Neural progenitor cell (in vitro differentiated cells): ENCODE data around the gene DDX17.

Source experiments
- CTCF ChIP-seq: fragments of 200-600 bp; sonication (generic); IDR thresholded peaks from 2 replicates; pipeline ENCODE4 v1.5.1; 2017; ENCODE audit warnings: antibody characterized with exemption, mild to moderate bottlenecking
- EZH2 ChIP-seq: fragments of 200-600 bp; sonication (generic); IDR thresholded peaks from 2 replicates; pipeline ENCODE4 v1.6.1; 2017; ENCODE audit warnings: antibody characterized with exemption, mild to moderate bottlenecking, moderate library complexity

DNA sequence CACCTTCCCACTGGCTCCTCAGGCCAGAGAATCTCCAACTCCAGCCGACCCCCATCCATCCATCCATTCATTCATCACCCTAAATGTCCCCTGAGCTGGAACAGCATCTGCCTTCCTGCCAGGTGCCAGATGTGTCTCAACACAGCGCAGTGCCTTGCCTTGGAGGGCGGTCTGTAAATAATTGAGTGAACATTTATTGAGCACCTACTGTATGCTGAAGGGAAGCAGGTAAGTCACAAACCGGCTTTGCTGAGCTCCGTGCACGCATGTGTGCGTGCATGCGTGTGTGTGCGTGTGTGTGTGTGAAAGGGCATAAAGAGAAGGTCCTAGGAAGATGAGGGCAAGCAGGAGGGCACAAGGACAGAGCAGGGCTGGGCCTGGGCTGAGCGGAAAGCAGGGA, 61.3 kb downstream of the DDX17 start:
- TF ChIP-seq CTCF (no peak), EZH2 (no peak)
